ENCODE data around the gene FPR1. TPM values are rescaled to one million over a fixed set of nuclear protein-coding genes. Genes with fewer than 3 reads are reported as not detected.

FPR1 gene
- not detected in 3 replicates for total RNA-seq
- long read RNA-seq, result 0 reads

- no peak within 1 kb of the TSS for H3K27ac Mint-ChIP-seq (ENCODE audit: unreplicated experiment)
- TF ChIP-seq CTCF (IDR thresholded peaks at IDR 0.05), result no peak
- no peaks in the 10 kb centered on the region for H3K36me3 Mint-ChIP-seq (ENCODE audit: low read depth)
- no peak within 1 kb of the TSS for H3K4me3 Mint-ChIP-seq (ENCODE audit: unreplicated experiment)
- H3K9me3 Mint-ChIP-seq (ENCODE audit: low read depth), result peaks cover 11% of the 10 kb centered on the region
- H3K4me1 Mint-ChIP-seq (ENCODE audit: low read depth), result no peaks in the 10 kb centered on the region
- no peaks in the 10 kb centered on the region for H3K27me3 Mint-ChIP-seq (ENCODE audit: low read depth)
- DNase-seq (ENCODE audit: low spot score), result no peak
Observed at GRCh38 chr19:51751655-51752054, at the start of gene FPR1. FPR1 (minus strand) TSS chr19:51751878; CDS start chr19:51746994, 4,884 bp downstream.

- Mint-ChIP-seq H3K27me3 (ENCODE audit: low read depth) (no peaks in the 10 kb centered on the region), H3K9me3 (ENCODE audit: low read depth) (peaks cover 23% of the 10 kb centered on the region), H3K27ac (ENCODE audit: unreplicated experiment) (no peak overlapping the region), H3K4me3 (ENCODE audit: unreplicated experiment) (no peak overlapping the region), H3K36me3 (ENCODE audit: low read depth) (no peaks in the 10 kb centered on the region), H3K4me1 (ENCODE audit: low read depth) (peaks cover 17% of the 10 kb centered on the region)
- no peak for DNase-seq (ENCODE audit: low spot score)
- no peak for TF ChIP-seq CTCF (IDR thresholded peaks at IDR 0.05)
Observed at GRCh38 chr19:51800473-51801244, 49.0 kb upstream of the FPR1 start.

GRCh38 chr19:51799774-51800472, 48.2 kb upstream of the FPR1 start:
- Mint-ChIP-seq H3K9me3 (ENCODE audit: low read depth) (peaks cover 23% of the 10 kb centered on the region), H3K27ac (ENCODE audit: unreplicated experiment) (peak overlapping the region; percentile 28), H3K36me3 (ENCODE audit: low read depth) (no peaks in the 10 kb centered on the region), H3K4me3 (ENCODE audit: unreplicated experiment) (no peak overlapping the region), H3K4me1 (ENCODE audit: low read depth) (peaks cover 17% of the 10 kb centered on the region), H3K27me3 (ENCODE audit: low read depth) (no peaks in the 10 kb centered on the region)
- DNase-seq (ENCODE audit: low spot score), result no peak
- no peak for TF ChIP-seq CTCF (IDR thresholded peaks at IDR 0.05)

GRCh38 chr19:51799034-51799773, 47.5 kb upstream of the FPR1 start:
- Mint-ChIP-seq H3K4me1 (ENCODE audit: low read depth) (peaks cover 17% of the 10 kb centered on the region), H3K36me3 (ENCODE audit: low read depth) (no peaks in the 10 kb centered on the region), H3K27ac (ENCODE audit: unreplicated experiment) (peak overlapping the region; percentile 0), H3K27me3 (ENCODE audit: low read depth) (no peaks in the 10 kb centered on the region), H3K9me3 (ENCODE audit: low read depth) (peaks cover 20% of the 10 kb centered on the region), H3K4me3 (ENCODE audit: unreplicated experiment) (no peak overlapping the region)
- TF ChIP-seq CTCF (IDR thresholded peaks at IDR 0.05), result peak; percentile 16
- DNase-seq (ENCODE audit: low spot score), result no peak

- H3K27ac Mint-ChIP-seq (ENCODE audit: unreplicated experiment), result no peak overlapping the region
- no peak for TF ChIP-seq CTCF (IDR thresholded peaks at IDR 0.05)
- no peak overlapping the region for H3K4me3 Mint-ChIP-seq (ENCODE audit: unreplicated experiment)
- H3K4me1 Mint-ChIP-seq (ENCODE audit: low read depth), result peaks cover 17% of the 10 kb centered on the region
- no peaks in the 10 kb centered on the region for H3K36me3 Mint-ChIP-seq (ENCODE audit: low read depth)
- no peak for DNase-seq (ENCODE audit: low spot score)
- H3K27me3 Mint-ChIP-seq (ENCODE audit: low read depth), result no peaks in the 10 kb centered on the region
- peaks cover 15% of the 10 kb centered on the region for H3K9me3 Mint-ChIP-seq (ENCODE audit: low read depth)
Observed at GRCh38 chr19:51798062-51798461, 46.4 kb upstream of the FPR1 start.
